SHP77 treated with DMSO at 0.1 percent for 48 hours (cell line): ENCODE measurements around the gene RPL10.

Experiments used
- DNase-seq: peaks from one replicate; lab custom pipeline; 2025; lab: John Stamatoyannopoulos, UW

RPL10 gene

GRCh38 chrX:154397888-154398667, at the start of gene RPL10:
TSS of gene RPL10 (plus strand) at chrX:154398377. CDS start at chrX:154398520, 143 bp downstream.
- peak; percentile 75 for DNase-seq

GRCh38 chrX:154348646-154349358, 49.4 kb upstream of the RPL10 start:
- no peak for DNase-seq

- DNase-seq, result no peak
These were observed 48.7 kb upstream of the RPL10 start for GRCh38 chrX:154349359-154349935.

- DNase-seq, result no peak
These were observed 48.2 kb upstream of the RPL10 start for GRCh38 chrX:154349979-154350378.

- no peak for DNase-seq
These were observed 47.6 kb upstream of the RPL10 start for GRCh38 chrX:154350429-154351182.

- DNase-seq, result no peak
These were observed 46.8 kb upstream of the RPL10 start for GRCh38 chrX:154351183-154352011.

GRCh38 chrX:154352012-154352401, 46.2 kb upstream of the RPL10 start:
- no peak for DNase-seq

- no peak for DNase-seq
These were observed 45.7 kb upstream of the RPL10 start for GRCh38 chrX:154352466-154352865.

GRCh38 chrX:154353172-154353843, 44.9 kb upstream of the RPL10 start:
- no peak for DNase-seq

- no peak for DNase-seq
These were observed 44.2 kb upstream of the RPL10 start for GRCh38 chrX:154354013-154354412.

- DNase-seq, result no peak
These were observed 43.7 kb upstream of the RPL10 start for GRCh38 chrX:154354516-154354915.

GRCh38 chrX:154355094-154355775, 42.9 kb upstream of the RPL10 start:
- DNase-seq, result no peak

GRCh38 chrX:154355776-154356140, 42.4 kb upstream of the RPL10 start:
- DNase-seq, result no peak

- no peak for DNase-seq
These were observed 41.6 kb upstream of the RPL10 start for GRCh38 chrX:154356596-154356995.

- DNase-seq, result no peak
These were observed 41.0 kb upstream of the RPL10 start for GRCh38 chrX:154357205-154357604.

GRCh38 chrX:154358011-154358410, 40.2 kb upstream of the RPL10 start:
- no peak for DNase-seq

GRCh38 chrX:154358829-154359228, 39.3 kb upstream of the RPL10 start:
- no peak for DNase-seq

- DNase-seq, result no peak
These were observed 38.6 kb upstream of the RPL10 start for GRCh38 chrX:154359362-154360154.

GRCh38 chrX:154360155-154360713, 37.9 kb upstream of the RPL10 start:
- no peak for DNase-seq
